AG09309 (cell line): ENCODE results near the gene S100A14.
A peak's percentile ranks its signal among the peaks of the same experiment; 100 is the strongest.

Experiments
- DNase-seq: peaks from one replicate; pipeline ENCODE4 v3.0.0-alpha.2; 2010; ENCODE audit warnings: low read depth
- H3K4me3 ChIP-seq: 2 replicates; pipeline ENCODE4 v1.5.1; 2011; ENCODE audit warnings: mild to moderate bottlenecking, low read depth, low read length, moderate library complexity; ENCODE audit not compliant: control insufficient read depth
- TF ChIP-seq, protein P1 (sequence below): IDR thresholded peaks from 2 replicates; pipeline ENCODE4 v1.5.1; 2011; ENCODE audit warnings: mild to moderate bottlenecking, low read depth, low read length, inconsistent platforms; ENCODE audit not compliant: insufficient read depth, control insufficient read depth; ENCODE audit errors: missing control alignments

The S100A14 gene

DNA sequence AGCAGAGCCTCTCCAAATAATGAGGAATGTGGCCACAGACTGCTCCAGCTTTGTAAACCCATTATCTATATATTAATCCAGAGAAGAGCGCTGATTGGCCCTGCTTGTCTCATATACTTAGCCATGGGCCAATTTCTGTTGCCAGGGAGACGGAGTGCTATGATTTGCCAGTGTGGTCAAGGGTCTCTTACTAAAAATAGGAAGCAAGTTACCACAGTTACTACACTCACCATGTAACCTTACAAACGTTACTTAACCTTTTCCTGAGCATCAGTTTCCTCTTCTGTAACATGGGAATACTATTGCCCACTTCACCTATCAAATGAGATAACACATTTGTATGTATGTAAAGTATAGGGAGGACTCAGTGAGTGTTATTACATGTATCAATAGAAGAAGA, 42.8 kb downstream of the S100A14 start:
- TF ChIP-seq, protein P1, sequence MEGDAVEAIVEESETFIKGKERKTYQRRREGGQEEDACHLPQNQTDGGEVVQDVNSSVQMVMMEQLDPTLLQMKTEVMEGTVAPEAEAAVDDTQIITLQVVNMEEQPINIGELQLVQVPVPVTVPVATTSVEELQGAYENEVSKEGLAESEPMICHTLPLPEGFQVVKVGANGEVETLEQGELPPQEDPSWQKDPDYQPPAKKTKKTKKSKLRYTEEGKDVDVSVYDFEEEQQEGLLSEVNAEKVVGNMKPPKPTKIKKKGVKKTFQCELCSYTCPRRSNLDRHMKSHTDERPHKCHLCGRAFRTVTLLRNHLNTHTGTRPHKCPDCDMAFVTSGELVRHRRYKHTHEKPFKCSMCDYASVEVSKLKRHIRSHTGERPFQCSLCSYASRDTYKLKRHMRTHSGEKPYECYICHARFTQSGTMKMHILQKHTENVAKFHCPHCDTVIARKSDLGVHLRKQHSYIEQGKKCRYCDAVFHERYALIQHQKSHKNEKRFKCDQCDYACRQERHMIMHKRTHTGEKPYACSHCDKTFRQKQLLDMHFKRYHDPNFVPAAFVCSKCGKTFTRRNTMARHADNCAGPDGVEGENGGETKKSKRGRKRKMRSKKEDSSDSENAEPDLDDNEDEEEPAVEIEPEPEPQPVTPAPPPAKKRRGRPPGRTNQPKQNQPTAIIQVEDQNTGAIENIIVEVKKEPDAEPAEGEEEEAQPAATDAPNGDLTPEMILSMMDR = no peak
- no peak for DNase-seq
- no peak overlapping the region for H3K4me3 ChIP-seq

DNA sequence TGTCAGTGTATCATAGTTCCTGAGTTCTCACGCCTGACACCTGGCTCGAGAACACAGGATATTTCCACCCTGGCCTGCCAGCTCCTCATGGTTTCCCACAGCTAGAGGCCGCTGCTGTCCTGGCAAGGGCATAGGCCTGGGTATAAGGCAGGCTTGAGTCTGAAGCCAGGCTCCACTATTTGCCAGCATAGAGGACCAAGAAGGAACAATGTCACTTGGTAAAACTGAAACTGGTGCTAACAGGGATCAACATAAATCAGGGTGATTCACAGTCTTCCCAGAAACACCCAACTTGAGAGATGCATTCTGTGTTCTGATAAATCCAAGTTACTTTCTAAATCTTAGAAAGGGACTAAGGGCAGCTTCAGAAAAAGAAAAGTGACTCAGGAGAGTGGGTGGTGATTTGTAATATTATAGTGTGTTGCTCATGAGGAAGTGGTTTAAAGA, 43.5 kb downstream of the S100A14 start:
- DNase-seq = peak; percentile 70
- no peak overlapping the region for H3K4me3 ChIP-seq

DNA sequence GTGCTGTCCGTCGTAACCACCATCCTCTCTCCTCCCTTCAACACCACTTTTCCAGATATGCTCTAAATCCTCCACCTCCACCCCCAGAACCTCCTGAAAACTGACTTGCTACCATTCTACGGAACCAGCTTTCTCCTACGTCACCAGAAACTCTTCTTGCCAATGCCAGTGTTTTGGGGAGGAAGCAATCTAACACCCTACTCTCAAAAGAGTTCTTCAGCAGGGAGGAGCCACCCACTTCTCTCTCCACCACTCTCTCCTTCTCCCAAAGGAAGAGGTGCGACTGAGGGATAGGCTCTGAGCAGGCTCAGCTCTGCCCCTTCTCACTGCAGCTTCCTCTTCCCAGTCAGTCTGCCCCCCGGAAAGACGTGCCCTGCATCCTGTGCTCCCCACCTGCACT, 44.4 kb downstream of the S100A14 start:
- no peak overlapping the region for H3K4me3 ChIP-seq
- no peak for DNase-seq
- TF ChIP-seq, protein P1 = no peak

More for the DNA sequence above, 43.5 kb downstream of the S100A14 start:
- TF ChIP-seq, protein P1 = peak; percentile 94

DNA sequence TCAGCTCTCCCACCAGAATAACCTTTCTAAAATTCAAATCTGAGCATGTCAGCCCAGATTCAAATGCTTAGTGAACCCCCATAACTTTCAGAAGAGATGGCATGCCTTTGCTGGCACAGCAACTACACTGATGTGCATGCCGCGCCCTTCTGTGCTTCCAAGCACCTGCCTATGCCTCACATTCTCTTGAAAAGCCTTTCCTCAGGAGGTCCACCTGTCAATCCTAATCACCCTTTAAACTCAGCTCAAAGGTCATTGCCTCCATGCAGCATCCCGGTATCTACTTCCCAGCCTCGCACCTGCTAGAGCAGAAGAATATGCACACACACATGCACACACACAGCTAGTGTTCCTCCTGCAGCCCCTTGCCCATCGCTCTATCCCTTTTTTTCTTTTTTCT, 45.3 kb downstream of the S100A14 start:
- DNase-seq = no peak
- TF ChIP-seq, protein P1 = no peak
- H3K4me3 ChIP-seq = no peak overlapping the region

DNA sequence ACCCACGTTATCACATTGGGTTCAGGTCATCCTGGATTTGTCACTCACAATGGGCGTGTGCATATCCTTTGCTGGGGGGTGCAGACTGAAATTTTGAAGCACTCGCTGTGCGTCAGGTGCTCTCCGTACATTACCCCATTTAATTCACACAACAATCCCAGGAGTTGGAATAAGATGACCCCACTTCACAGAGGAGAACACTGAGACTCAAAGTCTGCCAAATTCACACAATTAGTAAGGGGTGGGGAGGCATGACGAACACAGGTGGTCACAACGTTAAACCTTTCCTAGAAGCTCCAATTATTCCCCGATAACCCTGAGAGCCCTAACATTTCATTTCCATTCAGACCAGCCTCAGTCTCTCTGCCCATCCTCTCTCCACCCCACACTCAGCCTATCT, 46.7 kb downstream of the S100A14 start:
- no peak overlapping the region for H3K4me3 ChIP-seq
- no peak for DNase-seq
- TF ChIP-seq, protein P1 = no peak

DNA sequence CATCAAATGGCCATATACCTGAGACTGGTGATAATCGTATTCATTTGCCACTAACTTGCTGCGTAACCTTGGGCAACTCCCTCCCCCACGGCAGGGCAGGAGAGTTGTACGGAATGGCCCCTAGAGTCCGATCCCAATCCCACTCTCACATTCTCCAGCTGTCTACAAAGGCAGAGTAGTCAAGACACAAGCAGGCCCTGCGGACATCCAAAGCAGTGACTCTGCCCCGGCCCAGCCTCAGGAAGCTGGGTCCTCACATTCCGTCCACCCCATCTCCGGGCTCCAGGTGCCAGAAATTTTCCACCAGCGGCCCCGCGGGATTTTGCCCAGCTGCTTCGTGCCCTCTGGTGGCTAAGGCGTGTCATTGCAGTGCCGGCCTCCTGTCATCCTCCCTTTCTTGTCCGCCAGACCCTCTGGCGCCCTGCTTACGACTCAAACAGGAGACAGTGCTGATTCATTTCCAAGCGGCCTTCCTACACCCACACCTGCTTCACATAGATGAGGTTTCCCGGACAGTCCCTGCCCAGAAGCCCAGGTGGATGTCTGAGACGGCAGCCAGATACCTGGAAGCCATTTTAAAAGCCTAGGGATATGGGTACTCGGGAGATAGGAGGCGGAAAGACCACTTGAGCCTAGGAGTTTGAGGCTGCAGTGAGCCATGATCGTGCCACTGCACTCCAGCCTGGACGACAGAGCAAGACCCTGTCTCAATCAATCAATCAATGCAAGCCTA, 47.6 kb downstream of the S100A14 start:
- peak; percentile 58 for DNase-seq
- no peak overlapping the region; the same call in none of the 2 replicates for H3K4me3 ChIP-seq
- TF ChIP-seq, protein P1 = peak; percentile 98
